Lower leg skin (tissue), 3 donors: ENCODE results near the gene PLEKHM1.
"Not testable (repeated sequence)": the region's sequence is repeated elsewhere in the genome, so short reads cannot be mapped to it uniquely, and the experiment has no call there.

ENCODE experiments used
- POLR2A ChIP-seq, 2 donors: fragments of 450-650 bp; IDR thresholded peaks; one replicate each; pipeline ENCODE4 v1.6.1; 2016 to 2017; ENCODE audit warnings: antibody characterized with exemption in 2 of 2, mild to moderate bottlenecking in 1 of 2, moderate library complexity in 1 of 2
- TF ChIP-seq, protein P1 (sequence below), 3 donors: fragments of 450-650 bp; IDR thresholded peaks; one replicate each; pipeline ENCODE4 v1.5.1; 2016; ENCODE audit warnings: antibody characterized with exemption in 3 of 3, mild to moderate bottlenecking in 3 of 3, moderate library complexity in 2 of 3

DNA sequence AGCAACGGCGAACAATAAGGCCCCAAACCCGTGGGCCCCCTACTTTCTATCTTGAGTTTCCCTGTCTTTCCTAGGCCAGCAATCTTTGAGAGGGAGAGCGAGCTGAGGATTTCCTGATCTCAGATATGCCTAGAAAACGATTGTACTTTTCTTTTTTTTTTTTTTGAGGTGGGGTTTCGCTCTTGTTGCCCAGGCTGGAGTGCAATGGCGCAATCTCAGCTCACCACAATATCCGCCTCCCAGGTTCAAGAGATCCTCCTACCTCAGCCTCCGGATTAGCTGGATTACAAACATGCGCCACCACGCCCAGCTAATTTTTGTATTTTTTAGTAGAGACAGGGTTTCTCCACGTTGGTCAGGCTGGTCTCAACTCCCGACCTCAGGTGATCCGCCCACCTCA, 42.9 kb downstream of the PLEKHM1 start:
- TF ChIP-seq, protein P1, sequence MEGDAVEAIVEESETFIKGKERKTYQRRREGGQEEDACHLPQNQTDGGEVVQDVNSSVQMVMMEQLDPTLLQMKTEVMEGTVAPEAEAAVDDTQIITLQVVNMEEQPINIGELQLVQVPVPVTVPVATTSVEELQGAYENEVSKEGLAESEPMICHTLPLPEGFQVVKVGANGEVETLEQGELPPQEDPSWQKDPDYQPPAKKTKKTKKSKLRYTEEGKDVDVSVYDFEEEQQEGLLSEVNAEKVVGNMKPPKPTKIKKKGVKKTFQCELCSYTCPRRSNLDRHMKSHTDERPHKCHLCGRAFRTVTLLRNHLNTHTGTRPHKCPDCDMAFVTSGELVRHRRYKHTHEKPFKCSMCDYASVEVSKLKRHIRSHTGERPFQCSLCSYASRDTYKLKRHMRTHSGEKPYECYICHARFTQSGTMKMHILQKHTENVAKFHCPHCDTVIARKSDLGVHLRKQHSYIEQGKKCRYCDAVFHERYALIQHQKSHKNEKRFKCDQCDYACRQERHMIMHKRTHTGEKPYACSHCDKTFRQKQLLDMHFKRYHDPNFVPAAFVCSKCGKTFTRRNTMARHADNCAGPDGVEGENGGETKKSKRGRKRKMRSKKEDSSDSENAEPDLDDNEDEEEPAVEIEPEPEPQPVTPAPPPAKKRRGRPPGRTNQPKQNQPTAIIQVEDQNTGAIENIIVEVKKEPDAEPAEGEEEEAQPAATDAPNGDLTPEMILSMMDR (IDR thresholded peaks at IDR 0.05), result not testable (repeated sequence)
- not testable (repeated sequence) for TF ChIP-seq POLR2A (IDR thresholded peaks at IDR 0.05)
